GM12865 (cell line): ENCODE measurements around the gene ADSS1.

Source experiments
- DNase-seq: peaks from one replicate; pipeline ENCODE4 v3.0.0; 2010; ENCODE audit warnings: low read depth
- H3K4me3 ChIP-seq: 2 replicates; pipeline ENCODE4 v1.5.1; 2011; ENCODE audit warnings: mild to moderate bottlenecking, low read depth, low read length, control low read depth
- TF ChIP-seq, protein P1 (sequence below): IDR thresholded peaks from 2 replicates; pipeline ENCODE4 v1.5.1; 2011; ENCODE audit warnings: low read length, control low read depth, low read depth, inconsistent platforms; ENCODE audit not compliant: insufficient read depth; ENCODE audit errors: missing control alignments

ADSS1 gene

GRCh38 chr14:104730487-104730886, 6.5 kb downstream of the ADSS1 start:
- DNase-seq: no peak
- TF ChIP-seq, protein P1, sequence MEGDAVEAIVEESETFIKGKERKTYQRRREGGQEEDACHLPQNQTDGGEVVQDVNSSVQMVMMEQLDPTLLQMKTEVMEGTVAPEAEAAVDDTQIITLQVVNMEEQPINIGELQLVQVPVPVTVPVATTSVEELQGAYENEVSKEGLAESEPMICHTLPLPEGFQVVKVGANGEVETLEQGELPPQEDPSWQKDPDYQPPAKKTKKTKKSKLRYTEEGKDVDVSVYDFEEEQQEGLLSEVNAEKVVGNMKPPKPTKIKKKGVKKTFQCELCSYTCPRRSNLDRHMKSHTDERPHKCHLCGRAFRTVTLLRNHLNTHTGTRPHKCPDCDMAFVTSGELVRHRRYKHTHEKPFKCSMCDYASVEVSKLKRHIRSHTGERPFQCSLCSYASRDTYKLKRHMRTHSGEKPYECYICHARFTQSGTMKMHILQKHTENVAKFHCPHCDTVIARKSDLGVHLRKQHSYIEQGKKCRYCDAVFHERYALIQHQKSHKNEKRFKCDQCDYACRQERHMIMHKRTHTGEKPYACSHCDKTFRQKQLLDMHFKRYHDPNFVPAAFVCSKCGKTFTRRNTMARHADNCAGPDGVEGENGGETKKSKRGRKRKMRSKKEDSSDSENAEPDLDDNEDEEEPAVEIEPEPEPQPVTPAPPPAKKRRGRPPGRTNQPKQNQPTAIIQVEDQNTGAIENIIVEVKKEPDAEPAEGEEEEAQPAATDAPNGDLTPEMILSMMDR: no peak

GRCh38 chr14:104731320-104732294, 7.6 kb downstream of the ADSS1 start:
- TF ChIP-seq, protein P1: peak; percentile 31
- H3K4me3 ChIP-seq: no peak overlapping the region
- DNase-seq: no peak

More at GRCh38 chr14:104730487-104730886, 6.5 kb downstream of the ADSS1 start:
- H3K4me3 ChIP-seq: no peak overlapping the region

- DNase-seq: no peak
- TF ChIP-seq, protein P1: no peak
- no peak overlapping the region for H3K4me3 ChIP-seq
Measured at GRCh38 chr14:104732355-104732804, 8.4 kb downstream of the ADSS1 start.

DNA sequence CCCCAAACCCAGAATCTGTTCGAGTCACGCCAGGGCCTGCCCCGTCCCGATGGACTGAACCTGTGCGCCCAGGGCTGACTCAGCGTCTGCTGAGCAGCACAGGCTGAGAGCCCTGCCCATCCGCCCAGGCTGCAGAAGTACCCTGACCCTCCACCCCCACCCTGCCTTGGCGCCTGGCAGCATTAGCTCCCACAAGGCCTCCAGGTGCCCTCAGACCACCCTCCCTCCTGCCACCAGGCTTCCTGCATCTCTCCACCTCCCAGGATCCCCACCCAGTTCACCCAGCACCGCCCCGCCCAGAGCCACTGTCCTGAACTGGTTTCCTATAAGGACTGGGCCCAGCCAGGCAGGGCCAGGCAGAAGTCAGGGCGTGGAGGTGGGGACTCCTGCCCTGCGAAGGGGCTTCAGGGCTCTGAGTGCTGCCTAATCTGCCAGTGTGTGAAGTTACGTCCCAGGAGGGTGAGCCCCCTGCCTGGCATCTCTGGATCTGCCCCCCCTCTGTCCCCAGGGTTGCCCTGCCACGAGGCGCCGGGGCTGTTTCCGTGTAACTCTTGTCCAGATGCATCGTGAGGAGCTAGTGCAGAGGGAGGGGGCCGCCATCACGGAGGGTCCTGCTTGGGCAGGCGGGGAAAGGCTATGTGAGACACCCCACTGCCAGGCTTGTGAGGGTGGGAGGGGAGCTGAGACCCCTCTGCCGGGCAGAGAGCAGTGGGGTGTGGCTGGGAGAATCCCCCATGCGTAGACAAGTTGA, 9.1 kb downstream of the ADSS1 start:
- no peak for DNase-seq
- H3K4me3 ChIP-seq: no peak overlapping the region
- TF ChIP-seq, protein P1: no peak

DNA sequence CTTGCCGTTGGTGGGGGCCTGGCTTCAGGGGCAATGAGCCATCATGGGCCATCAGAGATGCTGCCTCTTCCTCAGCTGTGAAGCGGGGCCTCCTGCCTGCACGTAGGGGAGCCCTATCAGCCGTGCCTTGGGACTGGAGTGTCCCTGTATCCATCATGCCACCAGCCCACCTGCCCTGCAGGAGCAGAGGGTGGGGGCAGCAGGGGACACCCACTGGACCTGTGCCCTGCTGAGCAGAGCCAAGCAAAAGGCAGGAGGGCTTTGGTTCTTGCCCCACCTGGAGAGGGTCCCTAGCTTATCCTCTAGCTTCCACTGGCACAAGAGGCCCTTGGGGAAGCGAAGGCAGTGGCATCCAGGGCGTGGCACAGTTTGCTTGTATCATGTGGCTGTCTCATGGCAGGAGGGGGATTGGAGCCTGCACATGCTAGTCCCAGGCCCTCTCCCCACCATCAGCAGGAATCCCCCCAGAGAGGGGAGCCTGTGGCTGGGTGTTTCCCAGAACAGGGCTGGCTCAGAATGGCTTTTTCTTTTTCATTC, 10.1 kb downstream of the ADSS1 start:
- no peak for DNase-seq
- H3K4me3 ChIP-seq: no peak overlapping the region
- TF ChIP-seq, protein P1: no peak

DNA sequence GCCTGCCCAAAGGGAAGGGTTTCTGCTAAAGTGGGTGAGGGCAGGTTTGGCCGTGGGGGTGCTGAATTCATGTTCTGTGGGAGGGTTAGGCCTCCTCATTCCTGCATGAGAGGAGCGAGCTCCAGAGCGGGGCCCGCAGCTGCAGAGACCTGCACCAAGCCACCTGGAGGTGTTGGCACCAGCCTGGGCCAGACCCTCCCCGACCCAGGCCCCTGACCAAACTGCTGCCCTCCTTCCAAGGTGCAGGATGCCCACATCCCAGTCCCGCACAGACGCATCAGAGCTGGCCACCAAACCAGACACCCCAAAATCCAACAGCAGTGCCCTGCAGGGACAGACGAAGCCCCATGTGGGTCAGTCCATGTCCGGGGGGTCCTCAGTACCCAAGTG, 10.6 kb downstream of the ADSS1 start:
- TF ChIP-seq, protein P1: no peak
- H3K4me3 ChIP-seq: no peak overlapping the region
- no peak for DNase-seq
